ENCODE results near the gene KLHL40. TPM values are rescaled to one million over a fixed set of nuclear protein-coding genes. Genes with fewer than 3 reads are reported as not detected.

Gene KLHL40
- total RNA-seq, 1 donor = not detected

- Histone ChIP-seq H3K4me1 (ENCODE audit: insufficient read depth, low read length) (no peaks in the 10 kb centered on the region), H3K9me3 (ENCODE audit: low read depth, low read length) (no peaks in the 10 kb centered on the region), H3K4me3 (ENCODE audit: low read length) (no peak overlapping the region), H3K27me3 (ENCODE audit: insufficient read depth, low read length) (no peaks in the 10 kb centered on the region)
These were observed 13.5 kb downstream of the KLHL40 start for GRCh38 chr3:42698911-42699230.

GRCh38 chr3:42699511-42699971 lies 14.2 kb downstream of the KLHL40 start:
- H3K4me1 ChIP-seq (ENCODE audit: insufficient read depth, low read length) = no peaks in the 10 kb centered on the region
- H3K27me3 ChIP-seq (ENCODE audit: insufficient read depth, low read length) = no peaks in the 10 kb centered on the region
- H3K9me3 ChIP-seq (ENCODE audit: low read depth, low read length) = no peaks in the 10 kb centered on the region
- no peak overlapping the region for H3K4me3 ChIP-seq (ENCODE audit: low read length)

- Histone ChIP-seq H3K4me3 (ENCODE audit: low read length) (no peak overlapping the region), H3K27me3 (ENCODE audit: insufficient read depth, low read length) (no peaks in the 10 kb centered on the region), H3K9me3 (ENCODE audit: low read depth, low read length) (no peaks in the 10 kb centered on the region), H3K4me1 (ENCODE audit: insufficient read depth, low read length) (no peaks in the 10 kb centered on the region)
These were observed 15.3 kb downstream of the KLHL40 start for GRCh38 chr3:42700366-42701288.

GRCh38 chr3:42701371-42702065 lies 16.2 kb downstream of the KLHL40 start:
- H3K4me1 ChIP-seq (ENCODE audit: insufficient read depth, low read length) = no peaks in the 10 kb centered on the region
- H3K27me3 ChIP-seq (ENCODE audit: insufficient read depth, low read length) = no peaks in the 10 kb centered on the region
- H3K4me3 ChIP-seq (ENCODE audit: low read length) = no peak overlapping the region
- H3K9me3 ChIP-seq (ENCODE audit: low read depth, low read length) = no peaks in the 10 kb centered on the region

- Histone ChIP-seq H3K4me1 (ENCODE audit: insufficient read depth, low read length) (no peaks in the 10 kb centered on the region), H3K27me3 (ENCODE audit: insufficient read depth, low read length) (no peaks in the 10 kb centered on the region), H3K4me3 (ENCODE audit: low read length) (no peak within 1 kb of the TSS), H3K9me3 (ENCODE audit: low read depth, low read length) (no peaks in the 10 kb centered on the region)
These were observed 17.0 kb downstream of the KLHL40 start, which contains the start of gene HHATL for GRCh38 chr3:42702066-42702951. HHATL (minus strand) TSS chr3:42702798; CDS start chr3:42700826, 1,972 bp downstream.

- Histone ChIP-seq H3K4me1 (ENCODE audit: insufficient read depth, low read length) (no peaks in the 10 kb centered on the region), H3K4me3 (ENCODE audit: low read length) (no peak overlapping the region), H3K9me3 (ENCODE audit: low read depth, low read length) (no peaks in the 10 kb centered on the region), H3K27me3 (ENCODE audit: insufficient read depth, low read length) (no peaks in the 10 kb centered on the region)
These were observed 17.8 kb downstream of the KLHL40 start for GRCh38 chr3:42702982-42703694.

- Histone ChIP-seq H3K4me3 (ENCODE audit: low read length) (no peak overlapping the region), H3K9me3 (ENCODE audit: low read depth, low read length) (no peaks in the 10 kb centered on the region), H3K27me3 (ENCODE audit: insufficient read depth, low read length) (no peaks in the 10 kb centered on the region), H3K4me1 (ENCODE audit: insufficient read depth, low read length) (no peaks in the 10 kb centered on the region)
These were observed 18.3 kb downstream of the KLHL40 start for GRCh38 chr3:42703695-42704025.

- Histone ChIP-seq H3K4me1 (ENCODE audit: insufficient read depth, low read length) (no peaks in the 10 kb centered on the region), H3K9me3 (ENCODE audit: low read depth, low read length) (no peaks in the 10 kb centered on the region), H3K27me3 (ENCODE audit: insufficient read depth, low read length) (no peaks in the 10 kb centered on the region), H3K4me3 (ENCODE audit: low read length) (no peak overlapping the region)
These were observed 19.0 kb downstream of the KLHL40 start for GRCh38 chr3:42704136-42704841.

GRCh38 chr3:42705058-42705767 lies 19.9 kb downstream of the KLHL40 start:
- Histone ChIP-seq H3K4me1 (ENCODE audit: insufficient read depth, low read length) (no peaks in the 10 kb centered on the region), H3K27me3 (ENCODE audit: insufficient read depth, low read length) (no peaks in the 10 kb centered on the region), H3K4me3 (ENCODE audit: low read length) (no peak overlapping the region), H3K9me3 (ENCODE audit: low read depth, low read length) (no peaks in the 10 kb centered on the region)

GRCh38 chr3:42705962-42706585 lies 20.7 kb downstream of the KLHL40 start:
- Histone ChIP-seq H3K27me3 (ENCODE audit: insufficient read depth, low read length) (no peaks in the 10 kb centered on the region), H3K9me3 (ENCODE audit: low read depth, low read length) (no peaks in the 10 kb centered on the region), H3K4me3 (ENCODE audit: low read length) (no peak overlapping the region), H3K4me1 (ENCODE audit: insufficient read depth, low read length) (no peaks in the 10 kb centered on the region)

GRCh38 chr3:42706721-42707619 lies 21.6 kb downstream of the KLHL40 start:
- Histone ChIP-seq H3K4me3 (ENCODE audit: low read length) (no peak overlapping the region), H3K9me3 (ENCODE audit: low read depth, low read length) (no peaks in the 10 kb centered on the region), H3K4me1 (ENCODE audit: insufficient read depth, low read length) (no peaks in the 10 kb centered on the region), H3K27me3 (ENCODE audit: insufficient read depth, low read length) (no peaks in the 10 kb centered on the region)

GRCh38 chr3:42707620-42708355 lies 22.5 kb downstream of the KLHL40 start:
- H3K27me3 ChIP-seq (ENCODE audit: insufficient read depth, low read length) = no peaks in the 10 kb centered on the region
- H3K9me3 ChIP-seq (ENCODE audit: low read depth, low read length) = no peaks in the 10 kb centered on the region
- H3K4me3 ChIP-seq (ENCODE audit: low read length) = no peak overlapping the region
- H3K4me1 ChIP-seq (ENCODE audit: insufficient read depth, low read length) = no peaks in the 10 kb centered on the region

Measured in mononuclear cell (primary cell).